B cell (primary cell): ENCODE results near the gene ALDH1A2. TPM values are rescaled to one million over a fixed set of nuclear protein-coding genes. Genes with fewer than 3 reads are reported as not detected.

Experiments
- ATAC-seq: fragments of 200-7000 bp; cut with Tn5 transposase; one replicate; pipeline ENCODE4 v1.10.0; 2021; ENCODE audit warnings: low read depth, mild to moderate bottlenecking, moderate number of reproducible peaks, moderate library complexity
- CTCF ChIA-PET: fragments of 350-600 bp; sonication (Branson Sonifier 250); formaldehyde crosslinking; loops from one replicate; lab custom pipeline; 2021; ENCODE audit warnings: antibody characterized with exemption, inconsistent platforms; lab: Charles Lee
- POLR2A ChIA-PET: fragments of 350-600 bp; sonication (Branson Sonifier 250); formaldehyde crosslinking; loops from one replicate; lab custom pipeline; 2021; ENCODE audit warnings: antibody characterized with exemption; lab: Charles Lee
- DNase-seq: peaks from one replicate; pipeline ENCODE4 v3.0.0; 2013
- H2AFZ ChIP-seq: 2 replicates; pipeline ENCODE4 v1.6.1; 2012; ENCODE audit warnings: mild to moderate bottlenecking, low read depth, low read length; ENCODE audit not compliant: insufficient read depth, poor library complexity, severe bottlenecking
- H3K27ac ChIP-seq, 2 donors: 1 replicate in 1 of 2; 2 replicates in 1 of 2; pipeline ENCODE4 v1.5.1; 2012 to 2013; ENCODE audit warnings: low read length in 2 of 2, mild to moderate bottlenecking in 2 of 2, moderate library complexity in 1 of 2
- H3K27me3 ChIP-seq, 4 experiments: fragments of 200-600 bp in 1 of 4; sonication (generic) in 1 of 4; replicated peaks in 1 of 4; 1 replicate in 2 of 4; 2 replicates in 2 of 4; pipeline versions ENCODE4 v1.6.1 to v1.7.0; 2013 to 2016; ENCODE audit warnings: low read length in 3 of 4, mild to moderate bottlenecking in 2 of 4, mixed read lengths in 1 of 4, moderate library complexity in 1 of 4; ENCODE audit not compliant: insufficient read depth in 4 of 4, control insufficient read depth in 3 of 4; ENCODE audit errors: control extremely low read depth in 1 of 4
- H3K36me3 ChIP-seq, 2 experiments: replicated peaks in 1 of 2; 1 replicate in 1 of 2; 2 replicates in 1 of 2; pipeline versions ENCODE4 v1.6.1 to v1.7.1; 2013; ENCODE audit warnings: low read length in 1 of 2; ENCODE audit not compliant: insufficient read depth in 2 of 2, control insufficient read depth in 1 of 2; ENCODE audit errors: control extremely low read depth in 1 of 2, extremely low read depth in 1 of 2
- H3K4me1 ChIP-seq, 2 donors: fragments of 200-600 bp in 1 of 2; sonication (generic) in 1 of 2; 1 replicate in 1 of 2; 2 replicates in 1 of 2; pipeline versions ENCODE4 v1.5.1 to v1.6.1; 2013 to 2017; ENCODE audit warnings: low read length in 2 of 2; ENCODE audit not compliant: control insufficient read depth in 2 of 2, insufficient read depth in 2 of 2
- H3K4me2 ChIP-seq: replicated peaks from 2 replicates; pipeline ENCODE3; 2012; ENCODE audit warnings: mild to moderate bottlenecking, low read depth, low read length; ENCODE audit not compliant: poor library complexity, severe bottlenecking
- H3K4me3 ChIP-seq, 5 experiments: fragments of 200-600 bp in 1 of 5; sonication (generic) in 1 of 5; 1 replicate in 3 of 5; 2 replicates in 2 of 5; pipeline versions ENCODE4 v1.5.1 to v1.7.0; 2011 to 2016; ENCODE audit warnings: low read length in 4 of 5, mild to moderate bottlenecking in 4 of 5, low read depth in 2 of 5, control low read depth in 1 of 5, moderate library complexity in 1 of 5; ENCODE audit not compliant: insufficient read depth in 1 of 5; ENCODE audit errors: control extremely low read depth in 1 of 5, extremely low read depth in 1 of 5
- H3K79me2 ChIP-seq: fragments of 200-600 bp; sonication (generic); one replicate; pipeline ENCODE4 v1.6.0; 2016; ENCODE audit warnings: low read length; ENCODE audit not compliant: control insufficient read depth, insufficient read depth
- H3K9ac ChIP-seq: fragments of 200-600 bp; sonication (generic); 2 replicates; pipeline ENCODE4 v1.6.1; 2017; ENCODE audit warnings: mild to moderate bottlenecking, low read length, moderate library complexity
- H3K9me3 ChIP-seq, 3 donors: one replicate each; pipeline versions ENCODE4 v1.6.1 to v1.7.1; 2013; ENCODE audit warnings: low read length in 2 of 3; ENCODE audit not compliant: control insufficient read depth in 2 of 3, insufficient read depth in 1 of 3; ENCODE audit errors: control extremely low read depth in 1 of 3
- H4K20me1 ChIP-seq: 2 replicates; pipeline ENCODE4 v1.6.0; 2012; ENCODE audit warnings: mild to moderate bottlenecking, low read length; ENCODE audit not compliant: insufficient read depth, control insufficient read depth, poor library complexity, severe bottlenecking
- H3K27ac Mint-ChIP-seq: one replicate; pipeline ENCODE4 v1.8.0; 2021; ENCODE audit warnings: mixed read lengths
- H3K27me3 Mint-ChIP-seq: one replicate; pipeline ENCODE4 v1.8.0; 2021; ENCODE audit warnings: mixed read lengths
- H3K4me1 Mint-ChIP-seq: one replicate; pipeline ENCODE4 v1.8.0; 2021; ENCODE audit warnings: mixed read lengths
- H3K4me3 Mint-ChIP-seq: one replicate; pipeline ENCODE4 v1.8.0; 2021; ENCODE audit warnings: mixed read lengths
- H3K9me3 Mint-ChIP-seq: one replicate; pipeline ENCODE4 v1.8.0; 2022; ENCODE audit warnings: mixed read lengths; ENCODE audit not compliant: insufficient read depth
- EZH2 ChIP-seq: IDR thresholded peaks from 2 replicates; pipeline ENCODE4 v1.6.1; 2012; ENCODE audit warnings: borderline replicate concordance, low read depth, mild to moderate bottlenecking, moderate library complexity, low read length; ENCODE audit not compliant: insufficient read depth, poor library complexity, severe bottlenecking
- WGBS: methylation state at CpG from one replicate; pipeline ENCODE4 v1.1.5; 2013; ENCODE audit warnings: missing lambda C conversion rate; ENCODE audit not compliant: insufficient coverage; 5-methylcytosine and 5-hydroxymethylcytosine counted together
- intact Hi-C: fragments of 100-400 bp; cut with micrococcal nuclease; formaldehyde crosslinking; loops from one replicate; pipeline ENCODE4 v1.10.0; 2022
- polyA plus RNA-seq: library from polyadenylated mRNA; depleted of rRNA; stranded (reverse); fragments of >200 nt; gene quantifications from 2 replicates; pipeline ENCODE4 v1.2.3, GENCODE V29; 2012
- total RNA-seq, 2 donors: library from RNA; stranded (reverse); fragments of 120-200 nt in 1 of 2; gene quantifications; 1 replicate in 1 of 2; 2 replicates in 1 of 2; pipeline versions ENCODE4 v1.2.3 to v1.2.4, GENCODE V29; 2013 to 2022
- TF ChIP-seq, protein P1 (sequence below): fragments of 200-600 bp; IDR thresholded peaks from one replicate; pipeline ENCODE4 v1.8.0; 2022; ENCODE audit warnings: antibody characterized with exemption, mild to moderate bottlenecking

The ALDH1A2 gene
- total and polyA plus RNA-seq, 2 donors (not counting 1 experiment from before 2014, with no cell fraction given) = not detected

- Histone ChIP-seq H3K9me3 (no peaks in the 10 kb centered on the region), H2AFZ (no peak overlapping the region), H3K27ac (no peak overlapping the region), H3K79me2 (no peaks in the 10 kb centered on the region), H3K9ac (no peak overlapping the region), H3K4me2 (no peak overlapping the region), H3K27me3 (no peaks in the 10 kb centered on the region), H3K36me3 (no peaks in the 10 kb centered on the region), H3K4me1 (no peaks in the 10 kb centered on the region), H3K4me3 (no peak overlapping the region), H4K20me1 (no peaks in the 10 kb centered on the region)
- no peaks in the 10 kb centered on the region for H3K9me3 Mint-ChIP-seq
- DNase-seq (no peak), ATAC-seq (no peak)
- no peak overlapping the region for H3K4me3 Mint-ChIP-seq
- ChIA-PET POLR2A (no interaction called here), CTCF (no interaction called here)
- TF ChIP-seq EZH2 = no peak
- TF ChIP-seq, protein P1, sequence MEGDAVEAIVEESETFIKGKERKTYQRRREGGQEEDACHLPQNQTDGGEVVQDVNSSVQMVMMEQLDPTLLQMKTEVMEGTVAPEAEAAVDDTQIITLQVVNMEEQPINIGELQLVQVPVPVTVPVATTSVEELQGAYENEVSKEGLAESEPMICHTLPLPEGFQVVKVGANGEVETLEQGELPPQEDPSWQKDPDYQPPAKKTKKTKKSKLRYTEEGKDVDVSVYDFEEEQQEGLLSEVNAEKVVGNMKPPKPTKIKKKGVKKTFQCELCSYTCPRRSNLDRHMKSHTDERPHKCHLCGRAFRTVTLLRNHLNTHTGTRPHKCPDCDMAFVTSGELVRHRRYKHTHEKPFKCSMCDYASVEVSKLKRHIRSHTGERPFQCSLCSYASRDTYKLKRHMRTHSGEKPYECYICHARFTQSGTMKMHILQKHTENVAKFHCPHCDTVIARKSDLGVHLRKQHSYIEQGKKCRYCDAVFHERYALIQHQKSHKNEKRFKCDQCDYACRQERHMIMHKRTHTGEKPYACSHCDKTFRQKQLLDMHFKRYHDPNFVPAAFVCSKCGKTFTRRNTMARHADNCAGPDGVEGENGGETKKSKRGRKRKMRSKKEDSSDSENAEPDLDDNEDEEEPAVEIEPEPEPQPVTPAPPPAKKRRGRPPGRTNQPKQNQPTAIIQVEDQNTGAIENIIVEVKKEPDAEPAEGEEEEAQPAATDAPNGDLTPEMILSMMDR = no peak
- no peaks in the 10 kb centered on the region for H3K4me1 Mint-ChIP-seq
- intact Hi-C loops = no loop called here
- no peak overlapping the region for H3K27ac Mint-ChIP-seq
- peaks cover 5% of the 10 kb centered on the region for H3K27me3 Mint-ChIP-seq
Observed at GRCh38 chr15:57969996-57970395, 95.5 kb downstream of the ALDH1A2 start.

DNA sequence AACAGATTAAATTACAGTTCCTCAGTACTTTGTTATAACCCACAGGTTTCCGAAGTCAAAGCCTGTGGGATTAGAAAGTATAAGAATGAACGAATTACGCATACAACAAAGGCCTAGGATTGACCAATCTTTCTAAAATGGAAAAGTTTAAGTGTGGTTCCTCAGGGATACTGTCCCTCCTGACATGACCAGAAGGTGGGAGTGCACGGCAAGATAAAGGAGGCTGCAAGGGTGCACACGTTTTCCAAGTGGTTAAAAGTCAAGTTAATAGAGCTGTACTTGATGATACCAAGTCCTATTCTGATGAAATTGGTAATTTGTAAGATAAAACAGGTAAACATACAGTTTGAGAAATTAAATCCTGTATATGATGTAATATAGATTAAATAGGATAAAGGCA, 96.2 kb downstream of the ALDH1A2 start:
- CTCF ChIA-PET = no interaction called here

More for the DNA sequence above, 96.2 kb downstream of the ALDH1A2 start:
- no peaks in the 10 kb centered on the region for H3K36me3 ChIP-seq
- intact Hi-C loops = no loop called here
- TF ChIP-seq, protein P1 = no peak
- TF ChIP-seq EZH2 = no peak
- POLR2A ChIA-PET = no interaction called here
- DNase-seq (no peak), ATAC-seq (no peak)
- no peaks in the 10 kb centered on the region for H4K20me1 ChIP-seq
- Mint-ChIP-seq H3K9me3 (no peaks in the 10 kb centered on the region), H3K4me1 (no peaks in the 10 kb centered on the region), H3K27me3 (peaks cover 9% of the 10 kb centered on the region), H3K4me3 (no peak overlapping the region), H3K27ac (no peak overlapping the region)
- H3K4me2 ChIP-seq = no peak overlapping the region
- H2AFZ ChIP-seq = no peak overlapping the region
- no peaks in the 10 kb centered on the region for H3K4me1 ChIP-seq
- no peak overlapping the region for H3K4me3 ChIP-seq
- no peak overlapping the region for H3K27ac ChIP-seq
- 73% methylated on average over 4 of the region's 5 CpGs for WGBS
- no peaks in the 10 kb centered on the region for H3K27me3 ChIP-seq
- H3K9me3 ChIP-seq = no peaks in the 10 kb centered on the region
- no peaks in the 10 kb centered on the region for H3K79me2 ChIP-seq
- no peak overlapping the region for H3K9ac ChIP-seq
